ENCODE measurements around the gene MFSD12.
"Not testable (repeated sequence)": the region's sequence is repeated elsewhere in the genome, so short reads cannot be mapped to it uniquely, and the experiment has no call there.

MFSD12 gene

DNA sequence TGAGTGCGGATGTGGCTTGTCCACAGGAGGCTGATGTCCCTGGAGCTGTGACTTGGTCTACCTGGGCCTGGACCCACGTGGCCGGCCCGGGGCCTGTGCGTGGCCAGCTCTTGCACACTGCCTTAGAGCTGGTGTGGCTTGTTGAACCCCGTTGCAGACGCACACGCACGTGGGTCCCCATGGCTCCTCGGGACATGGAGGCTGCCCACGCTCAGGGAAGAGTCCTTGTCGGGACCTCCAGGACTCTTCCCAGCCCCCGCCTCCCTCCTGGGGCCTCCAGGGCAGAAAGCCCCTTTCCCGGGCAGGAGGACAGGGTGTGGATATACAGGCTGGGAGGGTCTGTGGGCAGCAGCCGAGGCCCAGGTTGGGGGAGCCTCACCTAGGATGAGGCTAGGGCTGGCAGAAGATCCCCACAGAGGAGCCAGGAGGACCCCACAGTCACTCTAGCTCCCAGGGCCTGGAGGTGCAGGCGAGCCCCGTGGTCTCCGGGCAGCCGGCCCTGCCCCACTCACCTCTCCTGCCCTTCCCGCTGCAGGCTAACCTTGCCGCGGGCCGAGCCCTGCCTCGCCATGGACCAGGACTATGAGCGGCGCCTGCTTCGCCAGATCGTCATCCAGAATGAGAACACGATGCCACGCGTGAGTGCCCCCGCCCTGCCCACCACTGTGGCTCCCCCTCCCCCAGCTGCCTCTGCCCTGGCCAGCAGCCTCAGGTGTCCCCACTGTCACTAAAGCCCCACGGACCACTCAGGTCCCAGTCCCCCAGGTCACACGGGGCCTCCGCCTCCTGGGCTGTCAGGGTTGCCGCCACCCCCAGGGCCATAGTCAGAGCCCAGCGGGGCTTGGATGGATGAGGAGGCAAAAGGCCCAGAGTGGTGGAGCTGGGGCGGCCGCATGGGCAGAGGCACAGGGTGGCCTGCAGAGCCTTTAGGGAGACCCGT is 34.7 kb downstream of the MFSD12 start:
- no peak for DNase-seq (ENCODE audit: low read depth in 2 of 2)

DNA sequence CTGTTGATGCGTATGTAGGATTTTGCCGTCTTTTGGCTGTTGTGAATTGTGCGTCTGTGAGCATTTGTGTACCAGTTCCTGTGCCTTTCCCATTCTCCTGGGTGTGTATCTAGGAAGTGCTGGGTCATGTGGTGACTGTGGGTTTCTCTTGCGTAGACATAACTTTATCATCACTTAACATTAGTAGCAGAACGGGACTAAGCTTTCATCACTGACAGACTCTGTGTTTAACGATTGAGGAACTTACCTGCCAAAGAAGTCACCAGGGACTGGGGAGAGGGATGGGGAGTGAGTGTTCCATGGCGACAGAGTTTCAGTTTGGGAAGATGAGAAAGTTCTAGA is 36.3 kb downstream of the MFSD12 start:
- no peak for DNase-seq (ENCODE audit: low read depth in 2 of 2)

DNA sequence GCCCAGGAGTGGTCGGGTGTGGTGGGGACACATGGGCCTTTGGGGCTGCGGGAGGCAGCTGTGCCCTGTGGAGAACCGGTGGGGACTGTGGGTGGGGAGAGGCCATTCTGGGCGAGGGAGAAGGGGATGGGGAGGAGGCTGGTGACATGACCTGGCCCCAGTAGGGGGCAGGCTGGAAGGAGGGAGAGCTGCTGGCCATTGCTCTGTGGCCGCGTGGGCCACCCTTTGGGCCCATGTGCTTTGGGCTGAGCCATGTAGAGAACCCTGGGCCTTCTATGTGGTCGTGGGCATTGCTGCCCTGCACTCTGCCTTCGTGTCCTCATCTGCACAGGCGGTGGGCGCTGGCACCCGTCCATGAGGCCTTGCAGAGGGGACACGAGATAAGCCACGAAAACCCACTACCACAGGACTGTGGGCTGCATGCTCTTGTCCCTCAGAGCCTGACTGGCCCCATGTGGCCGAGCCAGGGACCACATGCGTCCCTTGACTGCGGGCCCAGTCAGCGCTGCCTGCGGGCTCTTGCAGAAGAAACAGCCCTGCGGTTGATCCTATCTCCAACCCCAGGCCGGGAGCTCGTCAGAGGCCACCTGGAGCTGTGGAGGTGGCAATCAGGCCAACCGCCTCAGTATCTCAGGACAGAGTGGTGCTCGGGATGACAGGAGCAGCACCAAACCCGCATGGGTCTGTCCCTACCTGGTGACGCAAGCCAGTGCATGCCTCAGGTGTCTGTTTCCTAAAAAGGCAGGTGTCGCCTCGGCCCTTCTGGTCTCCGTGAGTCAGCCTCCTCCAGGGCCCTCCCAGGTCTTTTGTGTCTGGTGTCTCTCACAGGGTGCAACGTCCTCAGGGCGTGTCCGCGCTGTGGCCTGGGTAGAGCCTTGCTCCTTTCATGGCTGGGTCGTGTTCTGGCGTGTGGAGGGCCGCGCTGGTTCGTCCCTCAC is 37.0 kb downstream of the MFSD12 start:
- no peak for DNase-seq (ENCODE audit: low read depth in 2 of 2)

DNA sequence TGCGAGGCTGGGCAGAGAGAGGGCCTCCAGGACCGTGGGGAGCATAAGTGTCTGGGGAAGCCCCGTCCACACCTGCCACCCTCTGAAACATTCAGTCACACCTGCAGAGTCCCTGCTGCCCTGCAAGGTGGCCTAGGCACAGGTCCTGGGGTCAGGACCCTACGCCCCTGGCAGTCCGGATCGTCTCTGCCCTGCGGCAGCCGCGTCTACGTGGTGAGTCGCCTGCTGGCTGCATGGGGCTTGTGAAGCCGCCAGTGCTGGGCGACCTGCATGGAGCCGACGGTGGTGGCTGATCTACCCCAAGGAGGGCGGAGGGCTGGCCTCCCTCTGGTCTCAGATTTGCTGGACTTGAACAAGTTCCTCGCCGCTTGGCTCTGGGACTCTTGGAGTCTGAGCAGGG is 38.3 kb downstream of the MFSD12 start:
- DNase-seq (ENCODE audit: low read depth in 2 of 2) = no peak

DNA sequence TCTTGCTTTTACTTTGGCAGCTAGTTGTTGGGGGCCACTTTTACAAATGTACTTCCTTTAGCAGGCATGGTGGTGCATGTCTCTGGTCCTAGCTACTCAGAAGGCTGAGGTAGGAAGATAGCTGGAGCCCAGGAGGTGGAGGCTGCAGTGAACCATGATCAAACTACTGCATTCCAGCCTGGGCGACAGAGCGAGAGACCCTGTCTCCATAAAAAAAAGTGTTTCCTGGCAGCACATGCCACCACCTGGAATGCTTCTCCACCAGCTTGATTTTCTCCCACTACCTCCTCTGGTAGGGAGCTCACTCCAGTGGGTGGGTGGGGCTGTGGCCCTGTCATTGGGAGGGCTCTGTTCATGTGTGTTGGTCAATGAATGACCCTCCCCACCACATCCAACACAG is 38.7 kb downstream of the MFSD12 start:
- no peak for DNase-seq (ENCODE audit: low read depth in 2 of 2)

DNA sequence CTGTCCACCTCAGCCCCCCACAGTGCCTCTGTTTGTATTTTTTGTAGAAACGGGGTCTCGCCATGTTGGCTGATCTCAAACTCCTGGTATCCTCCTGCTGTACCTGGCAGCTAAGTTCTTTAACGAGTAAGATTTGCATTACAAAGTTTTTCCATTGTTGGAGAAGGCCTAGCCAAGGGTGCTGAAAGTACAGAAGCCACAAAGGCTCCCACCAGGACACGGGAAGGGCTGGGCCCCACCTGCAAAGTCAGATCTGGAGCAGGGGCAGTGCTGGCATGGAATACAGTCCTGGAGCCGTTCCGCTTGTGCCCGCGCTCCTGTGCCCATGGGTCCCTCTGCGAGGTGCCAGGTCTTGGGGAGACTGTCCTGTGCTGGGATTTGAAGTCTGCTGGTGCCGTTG is 39.1 kb downstream of the MFSD12 start:
- no peak for DNase-seq (ENCODE audit: low read depth in 2 of 2)

DNA sequence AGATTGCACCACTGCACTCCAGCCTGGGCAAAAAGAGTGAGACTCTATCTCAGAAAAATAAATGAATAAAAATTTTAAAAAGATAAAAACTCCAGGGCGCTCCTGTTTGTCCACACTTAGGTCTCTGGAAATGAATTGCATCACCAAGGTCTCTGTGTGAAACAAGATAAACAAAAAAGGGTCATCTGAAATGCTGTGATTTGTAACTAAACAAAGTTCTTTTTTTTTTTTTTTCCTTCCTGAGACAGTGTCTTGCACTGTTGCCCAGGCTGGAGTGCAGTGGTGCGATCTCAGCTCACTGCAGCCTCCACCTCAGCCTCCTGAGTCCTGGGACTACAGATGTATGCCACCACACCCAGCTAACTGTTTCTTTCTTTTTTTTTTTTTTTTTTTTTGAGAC is 39.7 kb downstream of the MFSD12 start:
- DNase-seq (ENCODE audit: low read depth in 2 of 2) = no peak

DNA sequence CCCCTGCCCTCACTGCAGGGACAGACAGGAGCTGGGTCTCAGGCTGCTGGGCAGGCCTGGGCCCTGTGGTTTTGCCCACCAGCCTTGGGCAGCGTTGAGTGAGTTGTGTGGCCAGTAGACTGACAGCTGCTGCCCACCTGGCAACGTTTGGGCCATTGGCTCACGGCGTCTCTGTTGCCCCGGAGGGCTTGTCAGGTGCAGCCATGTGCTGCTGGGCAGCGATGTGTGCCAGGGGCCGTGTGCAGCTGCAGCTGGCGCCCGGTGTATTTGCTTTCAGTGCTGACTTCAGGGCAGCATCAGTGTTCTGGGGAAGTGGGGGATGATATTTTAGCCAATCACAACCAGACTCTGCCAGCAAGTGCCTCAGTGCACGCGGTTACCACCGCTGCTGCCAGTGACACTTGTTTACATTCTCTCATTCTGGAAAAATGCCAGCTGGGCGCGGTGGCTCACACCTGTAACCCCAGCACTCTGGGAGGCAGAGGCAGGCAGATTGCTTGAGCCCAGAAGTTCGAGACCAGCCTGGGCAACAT is 40.6 kb downstream of the MFSD12 start:
- DNase-seq (ENCODE audit: low read depth in 2 of 2) = no peak

DNA sequence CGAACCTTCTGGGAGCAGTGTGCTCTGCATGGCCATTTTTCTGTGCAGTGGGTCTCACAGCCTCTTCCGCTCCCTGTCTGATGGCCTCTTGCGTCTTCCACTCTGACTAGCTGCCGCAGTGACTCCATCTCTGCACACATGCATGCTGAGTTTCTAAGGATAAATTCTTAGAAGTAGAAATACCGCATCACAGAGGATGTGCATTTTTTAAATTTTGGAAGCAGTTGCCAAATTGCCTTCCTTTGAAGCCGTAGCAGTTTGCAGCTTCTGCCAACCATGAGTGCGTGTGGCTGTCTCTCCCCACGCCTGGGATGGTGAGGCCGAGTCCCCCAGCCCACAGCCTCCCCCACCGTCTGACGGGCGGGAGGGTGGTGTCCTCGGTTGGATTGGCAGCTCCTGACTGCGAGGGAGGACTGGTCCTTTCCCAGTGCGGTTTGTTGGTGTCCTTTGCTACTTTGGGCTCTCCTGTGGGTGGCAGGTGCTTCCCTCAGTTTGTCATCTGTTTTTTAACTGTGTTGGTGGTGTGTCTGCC is 41.4 kb downstream of the MFSD12 start:
- DNase-seq (ENCODE audit: low read depth in 2 of 2) = no peak

DNA sequence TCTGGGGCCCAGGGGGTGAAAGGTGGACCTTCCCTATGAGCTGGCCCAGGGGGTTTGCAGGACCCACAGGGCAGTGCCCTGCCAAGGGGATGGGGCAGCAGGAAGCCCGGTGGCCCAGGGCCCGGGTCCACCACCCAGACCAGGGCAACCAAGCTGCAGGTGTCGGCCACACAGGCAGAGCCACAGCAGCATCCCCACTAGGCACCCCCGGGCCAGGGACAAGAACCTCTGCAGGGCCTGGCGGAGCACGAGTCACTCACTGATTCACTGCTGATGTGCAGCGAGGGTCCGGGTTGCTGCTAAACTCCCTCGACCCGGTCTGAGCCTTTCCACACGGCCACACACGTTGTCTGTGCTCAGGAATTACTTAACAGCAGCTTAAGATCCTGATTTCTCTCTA is 42.5 kb downstream of the MFSD12 start:
- DNase-seq (ENCODE audit: low read depth in 2 of 2) = no peak

DNA sequence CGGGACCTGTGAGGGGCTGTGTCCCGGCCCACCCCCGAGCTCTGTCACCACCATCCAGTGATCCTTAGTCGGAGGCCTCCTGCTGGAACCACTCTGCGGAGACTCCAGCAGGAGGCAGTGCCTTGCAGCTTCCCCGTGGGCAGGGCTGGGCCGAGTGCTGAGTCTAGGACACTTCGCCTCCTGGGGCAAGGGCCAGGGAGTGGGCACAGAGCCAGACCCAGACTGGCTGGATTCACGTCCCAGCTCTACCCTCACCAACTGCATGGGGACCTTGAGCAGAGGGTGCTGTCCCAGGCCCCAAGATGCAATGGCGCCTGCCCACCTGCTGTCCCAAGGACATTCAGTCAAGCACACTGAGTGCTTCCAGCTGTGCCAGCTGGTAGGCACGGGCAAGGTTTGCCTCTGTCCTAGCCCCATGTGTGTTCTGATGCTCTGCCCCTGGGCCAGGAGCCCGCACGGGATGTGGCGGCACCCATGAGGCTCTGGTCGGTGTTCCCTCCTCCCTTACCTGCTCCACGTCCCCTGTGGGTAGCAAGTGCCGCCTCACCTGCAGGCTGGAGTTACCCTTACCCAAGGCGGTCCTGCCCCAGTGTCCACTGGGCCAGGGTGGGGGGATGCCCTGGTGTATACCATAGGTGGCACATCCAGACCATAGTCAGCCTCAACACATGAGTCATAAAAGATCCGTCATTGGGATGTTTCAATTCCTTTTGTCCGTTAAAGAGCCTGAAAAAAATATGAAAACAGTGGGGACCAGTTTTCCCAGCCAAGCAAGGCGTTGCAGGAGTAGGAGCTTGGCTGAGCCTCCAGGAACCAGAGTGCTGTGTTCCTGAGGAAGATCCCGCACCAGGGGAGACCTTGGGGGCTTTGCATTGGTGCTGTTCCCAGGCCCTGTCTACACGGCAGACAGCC is 43.9 kb downstream of the MFSD12 start:
- no peak for DNase-seq (ENCODE audit: low read depth in 2 of 2)

DNA sequence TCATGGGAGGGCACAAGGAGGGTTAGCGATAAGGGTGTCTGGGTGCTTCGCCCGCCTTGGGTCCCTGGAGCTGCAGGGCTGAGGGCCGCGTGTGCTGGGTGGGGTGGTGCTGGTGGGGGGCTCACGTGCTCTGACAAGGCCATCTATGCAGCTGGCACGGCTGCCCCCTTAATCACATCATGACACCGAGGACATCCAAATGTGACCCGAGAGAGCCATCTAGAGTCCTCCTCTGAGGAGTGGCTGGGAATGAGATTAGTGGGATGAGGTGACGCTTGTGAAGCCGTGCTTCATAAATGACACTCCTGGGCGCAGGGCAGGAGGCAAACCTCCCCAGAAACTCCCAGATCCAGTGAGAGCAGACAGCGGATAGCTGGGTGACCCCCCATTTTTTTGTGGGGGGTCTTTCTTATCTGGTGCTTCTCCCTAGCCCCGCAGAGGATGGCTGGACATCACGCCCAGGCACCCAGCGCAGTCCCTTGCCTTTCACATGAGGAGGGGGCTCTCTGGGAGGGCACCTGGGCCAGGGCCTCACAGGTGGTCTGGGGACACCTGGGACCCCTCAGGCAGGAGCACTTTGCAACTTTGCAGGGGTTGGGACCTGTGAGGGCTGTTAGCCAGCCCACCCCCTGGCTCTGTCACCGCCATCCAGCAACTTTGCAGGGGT is 44.7 kb downstream of the MFSD12 start:
- DNase-seq (ENCODE audit: low read depth in 2 of 2) = no peak

DNA sequence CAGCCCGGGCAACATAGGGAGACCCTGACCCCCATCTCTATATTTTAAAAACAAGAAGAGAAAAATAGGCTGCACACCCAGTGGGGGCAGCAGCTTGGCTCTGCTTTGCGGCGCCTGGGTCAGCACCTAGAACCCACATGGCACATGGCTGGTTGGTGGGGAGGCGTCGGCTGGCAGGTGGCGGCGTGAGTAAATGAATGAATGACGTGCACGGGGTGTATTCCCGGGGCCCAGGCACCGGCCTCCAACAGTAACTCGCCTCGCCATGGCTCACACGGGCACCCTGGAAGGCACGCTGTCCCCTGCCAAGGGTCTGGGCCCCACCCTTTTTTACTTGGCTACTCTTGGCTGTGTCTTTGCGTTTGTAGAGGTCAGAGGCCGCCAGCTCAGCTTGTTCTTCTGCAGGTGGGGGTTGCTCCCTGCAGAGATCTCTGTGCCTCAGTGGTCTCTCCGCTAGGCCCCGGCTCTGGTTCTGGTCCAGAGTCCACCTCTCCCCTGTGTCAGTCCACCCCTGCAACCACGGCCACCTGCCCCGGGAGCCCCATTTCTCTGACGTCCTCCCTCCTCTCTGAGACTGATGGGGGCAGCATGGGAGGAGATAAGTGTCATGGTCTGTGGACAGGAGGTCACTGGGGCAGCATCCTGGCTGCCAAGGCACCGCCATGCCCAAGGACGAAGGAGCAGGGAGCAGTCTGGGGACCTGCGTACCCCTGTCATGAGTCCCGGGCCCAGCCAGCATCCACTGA is 45.7 kb downstream of the MFSD12 start:
- DNase-seq (ENCODE audit: low read depth in 2 of 2) = no peak

DNA sequence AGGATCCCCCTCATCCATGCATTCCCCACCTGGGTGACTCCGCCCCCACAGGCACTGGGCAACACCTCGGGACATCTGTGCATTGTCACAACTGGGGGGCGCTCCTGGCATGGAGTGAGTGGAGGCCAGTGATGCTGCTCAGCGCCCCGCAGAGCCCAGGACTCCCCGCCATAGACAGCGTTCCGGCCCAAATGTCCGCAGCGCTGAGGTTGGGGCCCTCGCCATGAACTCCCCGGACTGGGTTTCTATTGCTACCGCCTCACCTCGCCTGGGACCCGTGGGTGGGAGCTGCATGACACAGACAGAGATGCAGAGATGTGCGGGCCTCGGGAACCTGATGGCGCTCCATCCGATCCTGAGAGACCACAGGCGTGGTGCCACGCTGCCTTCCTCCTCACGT is 46.7 kb downstream of the MFSD12 start:
- no peak for DNase-seq (ENCODE audit: low read depth in 2 of 2)

DNA sequence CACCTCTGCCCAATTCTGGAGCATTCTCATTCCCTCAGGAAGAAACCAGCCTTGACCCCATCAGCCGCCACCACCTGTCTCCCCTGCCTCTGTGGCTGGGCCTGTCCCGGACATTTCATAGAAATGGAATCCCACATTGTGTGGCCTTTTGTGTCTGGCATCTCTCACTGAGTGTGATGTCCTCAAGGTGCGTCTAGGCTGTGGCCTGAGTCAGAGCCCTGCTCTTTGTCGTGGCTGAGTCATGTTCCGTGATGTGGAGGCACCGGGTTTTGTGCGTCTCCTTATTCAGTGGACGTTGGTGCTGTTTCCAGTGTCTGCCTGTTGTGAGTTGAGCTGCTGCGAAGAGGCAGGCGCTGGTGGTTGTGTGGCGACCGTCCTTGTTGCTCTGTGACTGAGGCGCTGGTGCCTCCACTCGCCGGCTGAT is 47.8 kb downstream of the MFSD12 start:
- peak in 1 of 2 experiments; percentile 23 for DNase-seq (ENCODE audit: low read depth in 2 of 2)

DNA sequence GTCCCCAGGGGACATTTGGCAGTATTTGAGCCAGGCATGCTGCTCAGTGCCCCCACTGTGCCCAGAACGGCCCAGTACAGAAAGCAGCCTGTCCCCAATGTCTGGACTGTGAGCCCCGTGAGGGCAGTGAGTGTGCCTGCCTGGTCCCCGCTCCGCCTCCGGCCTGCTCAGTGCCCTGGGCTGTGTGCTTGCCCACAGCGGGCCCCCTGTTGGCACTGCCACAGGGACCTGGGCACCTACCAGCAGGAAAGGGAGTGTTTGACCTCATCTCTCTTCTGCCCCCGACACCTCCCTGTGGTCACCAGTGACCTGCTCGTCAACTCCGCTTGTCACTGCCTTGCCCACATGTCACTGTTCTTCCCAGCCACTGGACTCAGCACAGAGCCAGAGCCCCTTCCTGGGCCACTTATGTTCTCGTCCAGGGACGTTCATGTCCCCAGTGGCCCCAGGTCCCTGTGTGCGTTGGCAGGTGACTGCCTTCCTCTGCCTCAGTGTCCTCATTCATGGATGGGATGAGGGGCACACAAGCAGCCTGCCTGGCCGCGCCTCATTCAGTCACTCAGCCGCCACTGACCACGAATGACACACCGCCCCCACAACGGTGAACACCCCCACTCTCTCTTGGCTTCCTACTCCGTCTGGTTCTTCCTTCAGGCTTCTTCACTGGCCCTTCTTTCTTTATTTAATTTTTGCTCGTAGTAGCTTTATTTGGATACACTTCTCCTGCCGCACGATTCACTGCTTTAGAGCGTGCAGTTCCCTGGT is 48.4 kb downstream of the MFSD12 start:
- no peak for DNase-seq (ENCODE audit: low read depth in 2 of 2)

DNA sequence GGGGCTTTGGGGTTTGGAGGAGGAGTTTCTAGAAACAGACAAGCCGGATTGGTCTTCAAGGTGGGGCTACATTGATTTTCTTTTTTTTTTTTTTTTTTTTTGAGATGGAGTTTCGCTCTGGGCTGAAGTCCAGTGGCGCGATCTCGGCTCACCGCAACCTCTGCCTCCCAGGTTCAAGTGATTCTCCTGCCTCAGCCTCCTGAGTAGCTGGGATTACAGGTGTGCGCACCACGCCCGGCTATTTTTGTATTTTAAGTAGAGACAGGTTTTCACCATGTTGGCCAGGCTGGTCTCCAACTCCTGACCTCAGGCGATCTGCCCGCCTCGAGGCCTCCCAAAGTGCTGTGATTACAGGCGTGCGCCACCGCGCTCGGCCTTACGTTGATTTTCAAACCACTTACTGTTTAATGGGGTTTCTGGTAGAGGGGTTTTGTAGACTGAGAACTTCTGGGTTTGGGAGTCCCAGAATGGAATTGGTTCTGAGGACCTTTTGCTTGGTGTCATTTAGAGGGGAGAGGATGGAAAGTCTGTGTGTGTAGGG is 49.2 kb downstream of the MFSD12 start:
- not testable (repeated sequence) for DNase-seq (ENCODE audit: low read depth in 2 of 2)

DNA sequence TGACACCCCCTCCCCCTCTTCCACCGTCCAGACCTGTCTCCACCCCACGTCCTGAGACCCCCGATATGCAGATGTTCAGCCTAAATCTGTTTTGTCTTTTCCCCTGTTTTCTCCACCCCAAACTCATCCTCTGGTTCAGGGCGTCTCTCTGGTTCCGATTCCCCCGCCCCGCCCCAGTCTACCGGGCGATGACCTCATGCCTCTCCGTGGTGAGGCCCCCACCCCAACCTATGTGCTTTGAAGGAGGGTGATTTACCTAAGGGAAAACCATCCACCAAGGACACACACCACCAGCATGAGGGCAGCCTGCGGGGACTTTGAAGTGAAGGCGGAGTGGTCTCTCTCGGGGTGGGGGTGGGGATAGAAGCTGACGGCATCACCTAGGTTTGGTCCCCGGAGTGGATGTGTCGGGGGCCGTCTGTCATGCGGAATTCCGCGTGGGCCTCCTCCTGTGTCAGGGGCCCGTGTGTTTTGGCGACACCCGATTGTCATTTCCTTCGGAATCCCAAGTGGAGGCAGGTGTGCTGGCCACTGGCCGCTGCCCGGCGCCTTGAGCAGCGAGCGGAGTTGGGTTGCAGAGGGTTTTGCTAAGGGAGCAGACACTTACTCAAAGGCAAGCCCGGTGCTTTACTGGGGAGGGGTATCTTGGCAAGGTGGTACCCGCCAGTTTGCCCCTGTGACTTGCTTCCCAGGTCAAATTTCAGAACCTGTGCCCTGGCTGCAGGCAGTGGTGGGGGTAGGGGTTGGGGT is 49.8 kb downstream of the MFSD12 start:
- peak in 1 of 2 experiments; percentile 31 for DNase-seq (ENCODE audit: low read depth in 2 of 2)

Measured in stimulated activated CD4-positive, alpha-beta T cell treated with anti-CD3 and anti-CD28 coated beads, Interleukin-12 subunit alpha, Interleukin-12 subunit beta, amount 100 ng/mL, for 24 hours (primary cell).